ENCODE measurements around the gene GABRG3.
"Not testable (repeated sequence)": the region's sequence is repeated elsewhere in the genome, so short reads cannot be mapped to it uniquely, and the experiment has no call there.

Gene GABRG3

DNA sequence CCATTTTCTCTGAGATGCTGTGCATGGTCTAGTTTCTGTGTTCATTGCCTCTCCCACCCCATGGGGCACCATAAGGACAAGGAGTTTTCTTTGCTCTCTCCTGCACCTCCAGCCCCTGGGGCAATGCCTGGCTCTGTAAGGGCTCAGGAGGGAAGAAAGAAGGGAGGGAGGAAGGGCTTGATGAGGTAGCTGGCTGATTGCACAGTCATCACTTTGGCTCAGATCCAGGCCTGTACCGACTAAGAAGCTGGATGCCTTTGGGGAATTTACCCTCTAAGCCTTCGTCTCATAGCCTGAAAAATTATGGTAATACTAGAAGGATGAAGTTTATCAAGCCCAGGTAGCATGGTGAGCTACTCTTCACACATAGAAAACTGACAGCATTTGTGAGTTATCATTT, 382.9 kb downstream of the GABRG3 start:
- no peak for DNase-seq

DNA sequence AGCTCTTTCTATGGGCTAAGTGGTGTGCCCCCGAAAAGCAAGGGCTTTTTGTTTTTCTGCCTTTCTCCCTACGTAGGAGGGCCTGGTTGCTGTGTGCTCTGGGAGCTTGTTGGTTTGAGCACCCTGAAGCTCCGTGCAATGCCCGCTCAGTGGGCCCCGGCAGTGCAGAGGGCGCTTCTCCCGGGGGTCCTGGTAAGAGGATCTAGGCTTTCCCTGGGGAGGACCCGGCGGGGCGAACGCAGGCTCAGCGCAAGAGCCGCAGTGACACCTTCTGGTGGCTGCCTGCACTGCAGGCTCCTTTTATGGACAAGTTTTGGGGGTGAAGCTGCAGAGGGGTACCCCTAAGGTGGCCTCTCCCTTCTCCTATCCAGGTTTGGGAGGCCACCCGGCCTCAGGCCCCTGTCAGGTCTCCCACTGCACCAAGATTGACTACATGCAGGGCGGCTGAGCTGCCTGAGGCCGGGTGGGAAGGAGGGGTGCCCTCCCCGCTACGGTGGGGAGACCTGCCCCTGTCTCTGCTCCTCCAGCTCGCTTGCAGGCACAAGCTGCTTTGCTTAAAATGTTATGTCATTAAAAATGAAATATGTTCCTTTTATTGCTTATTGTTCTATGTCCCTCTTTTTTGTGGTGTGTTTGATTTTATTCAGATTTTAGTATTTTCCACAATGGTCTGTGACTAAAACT, 387.9 kb downstream of the GABRG3 start:
- no peak for DNase-seq

- DNase-seq: no peak
Measured at GRCh38 chr15:27359586-27359985, 388.6 kb downstream of the GABRG3 start.

DNA sequence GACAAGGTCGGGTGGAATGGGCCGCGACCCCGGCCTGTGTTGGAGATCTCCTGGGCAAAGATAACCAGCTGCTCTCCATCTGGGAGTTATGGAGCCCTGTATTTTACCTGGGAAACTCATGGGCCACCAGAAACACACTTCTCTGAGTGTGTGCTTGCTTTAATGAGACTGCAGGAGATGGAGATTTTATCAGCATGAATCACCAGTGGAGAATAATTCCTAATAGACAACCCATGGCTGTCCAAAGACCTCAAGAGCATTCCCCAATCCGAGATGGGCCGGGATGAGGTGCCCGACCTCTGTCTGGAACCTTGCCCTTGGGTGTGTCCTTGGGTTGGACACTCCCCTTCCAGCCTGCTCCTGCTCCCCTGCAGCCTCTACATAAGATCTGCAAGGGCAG, 389.3 kb downstream of the GABRG3 start:
- DNase-seq: no peak

DNA sequence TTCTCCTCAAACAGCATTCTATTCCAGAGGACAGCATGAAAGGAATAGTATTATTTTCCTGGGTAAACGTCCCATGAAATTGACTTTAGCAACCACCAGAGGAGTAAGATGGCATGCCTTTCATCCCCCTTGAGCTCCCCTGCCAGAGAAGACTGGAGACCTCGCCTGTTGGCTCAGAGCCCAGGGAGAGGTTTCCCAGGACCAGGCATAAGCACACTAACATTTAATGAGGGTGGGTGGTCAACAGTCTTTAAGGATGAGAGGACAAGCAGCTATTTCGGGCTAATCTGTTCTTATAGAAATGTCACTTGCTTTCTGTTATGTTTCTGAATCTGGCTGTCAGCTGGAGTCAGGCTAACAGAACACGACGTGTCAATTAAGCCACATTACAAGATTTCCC, 390.5 kb downstream of the GABRG3 start:
- DNase-seq: no peak

- DNase-seq: no peak
Measured at GRCh38 chr15:27365456-27365855, 394.5 kb downstream of the GABRG3 start.

GRCh38 chr15:27377391-27377790, 406.4 kb downstream of the GABRG3 start:
- DNase-seq: not testable (repeated sequence)

DNA sequence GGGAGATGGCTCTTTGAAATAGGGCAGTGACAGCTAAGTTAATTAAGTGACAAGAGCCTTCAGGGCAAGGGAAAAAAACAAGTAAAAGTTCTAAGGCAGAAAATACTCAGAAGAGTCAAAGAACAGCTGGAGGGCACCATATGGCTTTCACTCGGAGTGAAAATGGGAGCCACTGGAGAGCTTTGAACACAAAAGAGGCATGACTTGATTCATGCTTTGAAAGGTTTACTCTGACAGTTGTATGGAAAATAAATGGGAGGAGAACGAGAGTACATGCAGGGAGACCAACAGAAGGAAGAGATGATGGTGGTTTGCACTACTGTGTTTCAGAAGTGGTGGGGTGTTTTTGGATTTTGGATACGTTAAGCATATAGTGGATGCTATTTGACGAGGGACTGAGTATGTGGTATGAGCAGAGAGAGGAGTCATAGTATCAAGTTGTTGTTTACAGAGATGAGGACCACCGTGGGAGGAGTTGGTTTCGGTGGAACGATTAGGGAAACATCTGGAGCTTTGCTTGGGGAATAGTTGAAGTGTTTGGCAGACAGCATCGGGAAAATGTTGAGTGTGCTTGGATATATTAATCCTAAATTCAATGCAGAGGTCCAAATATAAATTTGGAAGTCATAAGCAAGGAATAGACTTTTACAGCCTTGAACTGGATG, 411.5 kb downstream of the GABRG3 start:
- DNase-seq: no peak

DNA sequence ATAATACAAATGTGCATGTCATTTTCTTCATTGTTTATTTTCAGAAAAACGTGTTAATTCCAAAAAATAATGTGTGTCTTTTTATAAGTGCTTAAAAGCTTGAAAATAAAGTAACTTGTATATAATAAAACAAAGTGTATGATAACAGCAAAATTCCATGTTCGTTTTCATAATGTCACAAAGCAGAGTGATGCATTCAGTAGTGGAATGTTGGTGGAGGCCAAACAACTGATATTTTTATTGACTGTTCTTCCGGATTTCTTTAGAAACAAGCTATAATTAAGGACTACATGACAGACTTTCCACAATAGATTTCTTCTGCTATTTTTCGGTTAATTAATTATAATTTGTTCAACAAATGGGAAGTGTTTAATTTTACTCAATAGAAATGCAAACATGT, 412.7 kb downstream of the GABRG3 start:
- no peak for DNase-seq

DNA sequence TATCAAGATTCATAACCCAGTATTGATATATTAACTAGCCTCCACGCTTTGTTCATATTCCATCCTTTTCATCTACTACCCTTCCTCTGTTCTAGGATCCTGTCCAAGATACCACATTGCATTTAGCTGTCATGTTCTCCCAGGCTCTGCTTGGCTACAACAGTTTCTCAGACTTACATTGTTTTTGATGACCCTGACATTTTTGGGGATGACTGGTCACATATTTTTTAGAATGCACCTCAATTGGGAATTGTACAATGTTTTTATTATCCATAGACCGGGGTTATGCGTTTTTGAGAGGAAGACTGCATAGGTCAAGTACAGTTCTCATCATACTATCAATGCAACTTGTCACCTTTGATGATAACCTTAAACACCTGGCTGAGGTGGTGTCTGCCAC, 421.2 kb downstream of the GABRG3 start:
- no peak for DNase-seq

DNA sequence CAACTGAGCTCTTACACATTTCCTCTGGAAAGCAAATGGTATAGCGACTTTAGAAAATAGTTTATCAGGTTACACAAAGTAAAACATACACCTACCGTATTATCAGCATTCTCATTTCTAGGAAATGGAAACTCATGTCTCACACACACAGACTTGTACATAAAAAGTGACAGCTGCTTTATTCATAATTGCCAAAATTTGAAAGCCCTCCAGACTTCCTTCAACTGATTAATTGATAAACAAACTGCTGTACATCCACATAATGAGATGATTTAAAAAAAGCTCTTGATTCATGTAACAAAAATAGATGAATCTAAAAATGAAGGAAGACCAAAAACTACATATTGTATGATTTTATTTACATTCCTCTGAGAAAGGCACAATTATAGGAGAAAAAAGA, 425.5 kb downstream of the GABRG3 start:
- no peak for DNase-seq

- no peak for DNase-seq
Measured at GRCh38 chr15:27396996-27397395, 426.0 kb downstream of the GABRG3 start.

GRCh38 chr15:27398631-27399161, 427.7 kb downstream of the GABRG3 start:
- no peak for DNase-seq

- DNase-seq: no peak
Measured at GRCh38 chr15:27399241-27399640, 428.3 kb downstream of the GABRG3 start.

DNA sequence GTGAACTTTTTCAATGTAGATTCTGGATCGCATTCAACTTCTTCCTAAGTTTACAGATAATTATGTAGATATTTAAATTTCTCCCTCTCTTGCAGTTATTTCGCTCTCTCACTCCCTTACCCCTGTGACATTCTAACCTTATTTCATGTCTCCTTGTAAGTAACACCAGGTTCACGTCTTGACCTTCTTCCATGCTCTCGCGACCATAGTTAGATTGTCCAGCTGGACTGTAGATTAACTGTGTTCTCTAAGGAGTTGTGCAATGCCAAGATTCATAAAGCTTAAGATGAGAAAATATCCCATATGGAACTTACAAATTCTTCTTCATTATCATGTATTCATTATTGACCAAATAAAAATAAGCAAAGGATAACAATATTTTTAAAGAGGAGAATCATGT, 430.5 kb downstream of the GABRG3 start:
- DNase-seq: no peak

- DNase-seq: no peak
Measured at GRCh38 chr15:27408428-27408827, 437.4 kb downstream of the GABRG3 start.

- DNase-seq: peak; percentile 94
Measured at GRCh38 chr15:27410996-27411605, 440.1 kb downstream of the GABRG3 start.

DNA sequence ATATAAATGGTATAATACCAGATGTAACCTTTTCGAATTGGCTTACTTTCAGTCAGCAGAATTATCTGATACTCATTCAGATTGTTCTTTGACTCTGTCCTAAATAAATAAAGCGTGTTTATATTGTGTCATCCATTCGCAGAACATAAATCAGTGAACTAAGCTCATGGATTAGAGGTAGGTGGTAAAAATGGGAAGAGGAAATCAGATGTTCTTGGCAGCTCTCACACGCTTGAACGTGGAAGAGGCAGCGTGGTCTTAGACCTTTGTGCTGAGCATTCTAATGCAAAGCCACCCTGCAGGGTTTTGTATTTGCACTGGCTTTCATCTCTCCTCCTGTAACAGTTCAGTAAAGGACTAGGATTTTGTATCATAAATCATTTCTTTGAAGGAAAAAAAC, 441.4 kb downstream of the GABRG3 start:
- DNase-seq: no peak

DNA sequence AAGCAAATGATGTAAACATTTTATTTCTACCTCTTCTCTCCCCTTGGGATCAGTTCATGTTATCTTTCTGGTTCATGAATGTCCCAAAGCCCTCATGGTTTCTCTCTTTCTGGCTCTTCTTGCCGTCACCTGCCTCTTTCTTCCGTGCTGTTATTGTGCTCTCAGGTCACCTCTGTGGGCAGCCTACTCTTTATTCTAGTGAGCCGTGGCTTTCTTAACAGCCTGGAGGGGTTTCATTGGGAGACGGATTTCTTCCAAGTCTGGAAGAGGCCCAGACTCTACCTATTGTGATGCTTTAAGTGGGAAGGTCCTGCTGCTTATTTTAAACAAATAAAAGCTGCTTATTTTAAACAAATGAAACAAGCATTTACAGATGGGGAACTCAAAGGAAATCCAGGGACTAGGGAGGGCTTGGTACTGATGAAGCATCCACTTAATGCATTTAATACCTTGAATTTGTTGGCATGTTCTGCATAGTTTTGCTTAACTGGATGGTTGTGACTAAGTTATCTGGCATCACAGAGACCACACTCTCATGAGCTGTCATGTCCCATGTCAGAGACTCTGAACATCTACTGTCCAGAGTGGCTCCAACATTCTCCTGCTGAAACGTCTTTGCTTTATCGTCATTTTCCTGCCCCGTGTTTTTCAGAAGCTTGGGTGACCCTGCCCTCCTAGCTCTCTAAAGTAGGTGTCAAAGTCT, 443.3 kb downstream of the GABRG3 start:
- no peak for DNase-seq

GRCh38 chr15:27418726-27419125, 447.7 kb downstream of the GABRG3 start:
- no peak for DNase-seq

DNA sequence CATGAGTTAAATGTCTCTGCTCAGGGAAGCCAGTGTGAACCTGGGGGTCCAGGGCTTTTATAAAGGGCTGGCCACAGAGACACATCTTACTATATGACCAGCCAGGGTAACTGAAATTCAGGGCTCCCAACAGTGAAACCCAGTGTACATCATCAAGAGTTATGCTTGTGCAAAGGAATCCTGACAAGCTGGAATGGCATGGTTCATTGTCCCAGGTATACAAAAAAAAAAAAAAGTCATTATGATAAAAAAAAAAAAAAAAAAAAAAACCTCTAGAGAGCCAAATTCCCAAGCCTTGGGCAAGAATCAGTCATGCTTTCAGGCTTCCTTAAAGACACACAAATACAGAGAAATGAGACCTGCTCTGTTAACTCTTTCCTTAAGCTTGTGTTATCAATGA, 452.0 kb downstream of the GABRG3 start:
- no peak for DNase-seq

DNA sequence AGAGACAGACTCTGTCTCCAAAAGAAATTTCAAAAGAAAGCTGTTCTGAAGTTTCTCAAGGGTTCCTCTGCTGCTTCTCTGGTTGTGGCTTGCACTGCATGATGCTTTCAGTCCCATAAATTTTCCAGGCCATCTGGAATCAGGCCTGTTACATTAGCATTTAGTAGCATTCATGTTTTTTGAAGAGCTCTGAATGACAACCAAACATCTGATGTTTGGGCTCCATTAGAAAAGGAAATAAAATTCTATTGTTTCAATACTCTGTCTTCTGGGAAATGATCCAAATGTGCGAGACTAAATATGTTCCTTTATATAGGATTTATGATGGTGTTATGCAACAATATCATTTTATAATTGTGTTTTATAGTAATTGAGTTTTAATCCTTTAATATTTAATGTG, 455.8 kb downstream of the GABRG3 start:
- DNase-seq: no peak

- DNase-seq: no peak
Measured at GRCh38 chr15:27427276-27427675, 456.3 kb downstream of the GABRG3 start.

DNA sequence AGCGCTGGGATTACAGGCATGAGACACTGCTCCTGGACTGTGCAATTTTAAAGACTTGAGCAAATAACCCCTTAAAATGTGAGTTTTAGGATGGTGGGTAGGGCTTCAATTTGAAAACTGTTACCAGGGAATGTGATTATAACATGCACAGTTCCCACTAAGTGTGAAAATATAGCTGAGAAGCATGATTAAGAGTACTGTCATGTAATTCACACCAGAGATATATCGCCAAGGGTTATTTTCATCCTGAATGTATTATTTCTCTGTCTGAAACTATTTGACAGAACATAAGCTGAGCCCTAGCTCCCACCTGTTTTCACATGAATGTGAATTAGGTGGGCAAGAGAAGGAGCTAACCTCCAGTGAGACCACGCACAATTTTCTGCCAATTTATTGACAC, 457.2 kb downstream of the GABRG3 start:
- no peak for DNase-seq
